ENCODE data around the gene CHST3. TPM values are rescaled to one million over a fixed set of nuclear protein-coding genes. Genes with fewer than 3 reads are reported as not detected.

CHST3 gene
- total and polyA plus RNA-seq, 7 donors, result 0.23 to 25.5 (median 12.8) TPM

GRCh38 chr10:72059843-72060822 lies 95.9 kb downstream of the CHST3 start:
- Histone ChIP-seq H3K9me3 (no peaks in the 10 kb centered on the region), H3K27ac (no peak overlapping the region), H3K4me1 (no peaks in the 10 kb centered on the region), H3K36me3 (no peaks in the 10 kb centered on the region), H3K4me3 (no peak overlapping the region), H3K27me3 (no peaks in the 10 kb centered on the region)
- DNase-seq, result no peak
- intact Hi-C loops (cut with DNase I), result no loop called here
- 76 to 86% methylated on average over 19 of the region's 19 CpGs for WGBS, 2 donors
- TF ChIP-seq EP300 (IDR thresholded peaks at IDR 0.05) (no peak), CTCF (IDR thresholded peaks at IDR 0.05) (no peak), POLR2A (IDR thresholded peaks at IDR 0.05) (no peak), POLR2AphosphoS5 (IDR thresholded peaks at IDR 0.05) (no peak)

DNA sequence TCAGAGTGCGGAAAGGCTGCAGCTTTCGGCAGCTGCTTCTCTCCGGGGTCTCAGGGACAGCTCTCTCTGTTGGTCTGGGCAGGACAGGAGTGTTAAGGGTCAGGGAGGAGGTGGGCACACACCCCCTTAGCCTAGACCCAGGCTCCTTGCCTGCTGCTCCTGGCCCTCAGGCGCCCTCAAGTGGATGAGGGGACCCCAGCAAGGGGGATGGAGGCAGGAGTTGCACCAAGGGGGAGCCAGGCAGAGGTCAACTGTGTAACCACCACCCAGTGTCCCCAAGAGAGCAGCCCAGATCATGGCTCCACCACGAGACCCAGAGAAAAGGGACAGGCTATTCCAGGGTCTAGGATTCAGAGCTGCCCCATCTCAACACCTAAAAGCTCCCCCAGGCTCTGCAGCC lies 97.3 kb downstream of the CHST3 start:
- no peak for DNase-seq
- no peaks in the 10 kb centered on the region for H3K36me3 ChIP-seq
- H3K9me3 ChIP-seq, result no peaks in the 10 kb centered on the region
- H3K4me1 ChIP-seq, result no peaks in the 10 kb centered on the region
- intact Hi-C loops (cut with DNase I), result no loop called here
- no peak overlapping the region for H3K4me3 ChIP-seq
- H3K27me3 ChIP-seq, result no peaks in the 10 kb centered on the region
- 88 to 89% methylated on average over 5 of the region's 5 CpGs for WGBS, 2 donors
- no peak for TF ChIP-seq POLR2A (IDR thresholded peaks at IDR 0.05)
- no peak for TF ChIP-seq CTCF (IDR thresholded peaks at IDR 0.05)
- TF ChIP-seq EP300 (IDR thresholded peaks at IDR 0.05), result no peak
- TF ChIP-seq POLR2AphosphoS5 (IDR thresholded peaks at IDR 0.05), result no peak
- no peak overlapping the region for H3K27ac ChIP-seq

- WGBS, 2 donors, result 92 to 96% methylated on average over 9 of the region's 9 CpGs
- Histone ChIP-seq H3K36me3 (no peaks in the 10 kb centered on the region), H3K4me1 (no peaks in the 10 kb centered on the region), H3K27ac (no peak overlapping the region), H3K27me3 (no peaks in the 10 kb centered on the region), H3K9me3 (no peaks in the 10 kb centered on the region), H3K4me3 (no peak overlapping the region)
- TF ChIP-seq CTCF (IDR thresholded peaks at IDR 0.05), result no peak
- TF ChIP-seq POLR2A (IDR thresholded peaks at IDR 0.05), result no peak
- TF ChIP-seq POLR2AphosphoS5 (IDR thresholded peaks at IDR 0.05), result no peak
- no peak for TF ChIP-seq EP300 (IDR thresholded peaks at IDR 0.05)
- intact Hi-C loops (cut with DNase I), result no loop called here
- no peak for DNase-seq
Observed at GRCh38 chr10:72061930-72062329, 97.7 kb downstream of the CHST3 start.

DNA sequence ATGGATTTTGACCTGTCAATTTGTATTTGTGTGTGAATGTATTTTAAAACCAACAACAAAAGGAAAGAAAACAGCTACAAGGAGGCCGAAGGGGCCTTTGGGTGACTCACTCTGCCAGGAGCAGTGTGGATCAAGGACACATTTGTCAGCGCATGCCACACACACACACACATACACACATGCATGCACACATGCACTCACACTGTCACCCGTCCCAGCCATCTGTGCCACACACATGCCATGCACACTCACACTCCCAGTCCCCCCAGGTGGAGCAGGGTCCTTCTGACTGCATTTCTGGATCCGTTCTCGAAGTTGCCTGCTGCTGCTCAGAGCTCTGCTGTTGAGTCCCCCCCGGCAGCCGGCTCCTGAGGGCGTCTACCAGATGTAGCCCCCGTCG lies 98.2 kb downstream of the CHST3 start:
- Histone ChIP-seq H3K4me3 (no peak overlapping the region), H3K4me1 (peaks cover 0 to under 1% (median 0%) of the 10 kb centered on the region in 4 donors), H3K9me3 (no peaks in the 10 kb centered on the region), H3K36me3 (no peaks in the 10 kb centered on the region), H3K27ac (no peak overlapping the region), H3K27me3 (no peaks in the 10 kb centered on the region)
- 94 to 95% methylated on average over 10 of the region's 10 CpGs for WGBS, 2 donors
- DNase-seq, result no peak
- intact Hi-C loops (cut with DNase I), result no loop called here
- TF ChIP-seq POLR2AphosphoS5 (IDR thresholded peaks at IDR 0.05), result no peak
- TF ChIP-seq EP300 (IDR thresholded peaks at IDR 0.05), result no peak
- TF ChIP-seq CTCF (IDR thresholded peaks at IDR 0.05), result no peak
- TF ChIP-seq POLR2A (IDR thresholded peaks at IDR 0.05), result no peak

Other genes with a start within 250 kb of the CHST3 start
- gene C10orf105, start 244.6 kb upstream of the CHST3 start, total RNA-seq, result under 1 TPM in 1 of 4 donors, not detected in 3; 0.55 TPM
- gene C10orf105, start 244.6 kb upstream of the CHST3 start, polyA plus RNA-seq, result under 1 TPM in 1 of 3 donors, not detected in 2; 0.25 TPM
- gene VSIR, start 190.9 kb upstream of the CHST3 start, total RNA-seq, result 10 to 100 TPM; 24.6 to 46.7 (median 40.3) TPM
- 10 to 100 TPM; 12.0 to 73.1 (median 30.7) TPM for gene VSIR, start 190.9 kb upstream of the CHST3 start, polyA plus RNA-seq
- gene PSAP, start 113.1 kb upstream of the CHST3 start, total RNA-seq, result 100 to 1,000 TPM; 624 to 671 (median 644) TPM
- gene PSAP, start 113.1 kb upstream of the CHST3 start, polyA plus RNA-seq, result 100 to 1,000 TPM; 200 to 960 (median 503) TPM
- gene SPOCK2, start 124.2 kb downstream of the CHST3 start, total RNA-seq, result 1 to 10 TPM; 5.8 to 10.0 (median 8.5) TPM
- 10 to 100 TPM in 1 of 3 donors, 1 to 10 TPM in 1, under 1 TPM in 1; 0.60 to 59.5 (median 2.8) TPM for gene SPOCK2, start 124.2 kb downstream of the CHST3 start, polyA plus RNA-seq

All from sigmoid colon (tissue), 7 donors.